PC-9 (cell line): ENCODE measurements around the gene TNIK. TPM values are rescaled to one million over a fixed set of nuclear protein-coding genes. Genes with fewer than 3 reads are reported as not detected.

ENCODE experiments used
- BruUV-seq: library from RNA; stranded (reverse); fragments of 400-500 nt; replicated peaks from 2 replicates; lab custom pipeline; 2021; lab: Mats Ljungman, UMichigan
- CTCF ChIA-PET: fragments of 300-600 bp; sonication (Branson Sonifier 250); formaldehyde crosslinking; loops from one replicate; lab custom pipeline; 2022; ENCODE audit warnings: antibody characterized with exemption; lab: Charles Lee
- POLR2A ChIA-PET: fragments of 300-600 bp; sonication (Branson Sonifier 250); formaldehyde crosslinking; loops from one replicate; lab custom pipeline; 2022; ENCODE audit warnings: antibody characterized with exemption; ENCODE audit not compliant: unreplicated experiment; lab: Charles Lee
- DNase-seq, 2 experiments: peaks; one replicate each; pipeline versions ENCODE4 v3.0.0 to v3.0.0-alpha.2; 2015 to 2022; ENCODE audit warnings: mixed read lengths in 1 of 2
- H2AFZ ChIP-seq: fragments of 200-600 bp; sonication (generic); 2 replicates; pipeline ENCODE4 v1.8.1; 2017; ENCODE audit warnings: antibody characterized with exemption
- H3F3A ChIP-seq: fragments of 200-600 bp; sonication (generic); 2 replicates; pipeline ENCODE4 v1.8.1; 2017; ENCODE audit warnings: antibody characterized with exemption, mild to moderate bottlenecking, low read depth; ENCODE audit not compliant: insufficient read depth
- H3K27ac ChIP-seq: fragments of 200-600 bp; sonication (generic); 2 replicates; pipeline ENCODE4 v1.6.1; 2016; ENCODE audit warnings: mixed run types
- H3K27me3 ChIP-seq: fragments of 200-600 bp; sonication (generic); 2 replicates; pipeline ENCODE4 v1.6.1; 2016; ENCODE audit warnings: low read depth, mixed run types; ENCODE audit not compliant: insufficient read depth
- H3K36me3 ChIP-seq: fragments of 200-600 bp; sonication (generic); 2 replicates; pipeline ENCODE4 v1.6.1; 2016; ENCODE audit warnings: low read depth, mixed run types
- H3K4me1 ChIP-seq: fragments of 200-600 bp; sonication (generic); replicated peaks from 2 replicates; pipeline ENCODE4 v1.6.1; 2016; ENCODE audit warnings: mixed run types; ENCODE audit not compliant: insufficient read depth
- H3K4me2 ChIP-seq: fragments of 200-600 bp; sonication (generic); 2 replicates; pipeline ENCODE4 v1.6.1; 2017; ENCODE audit warnings: mixed run types
- H3K4me3 ChIP-seq: fragments of 200-600 bp; sonication (generic); 2 replicates; pipeline ENCODE4 v1.6.1; 2016; ENCODE audit warnings: mixed run types
- H3K79me2 ChIP-seq: fragments of 200-600 bp; sonication (generic); 2 replicates; pipeline ENCODE4 v1.6.1; 2017; ENCODE audit warnings: low read depth, mixed run types
- H3K9me2 ChIP-seq: fragments of 200-600 bp; sonication (generic); 2 replicates; pipeline ENCODE4 v1.8.1; 2017; ENCODE audit warnings: mild to moderate bottlenecking; ENCODE audit not compliant: insufficient read depth
- H3K9me3 ChIP-seq: fragments of 200-600 bp; sonication (generic); 2 replicates; pipeline ENCODE4 v1.8.1; 2016; ENCODE audit warnings: low read depth; ENCODE audit not compliant: insufficient read depth
- H4K20me1 ChIP-seq: fragments of 200-600 bp; sonication (generic); 2 replicates; pipeline ENCODE4 v1.8.1; 2017; ENCODE audit not compliant: insufficient read depth
- EZH2 ChIP-seq: fragments of 200-600 bp; sonication (generic); IDR thresholded peaks from 2 replicates; pipeline ENCODE4 v1.8.0; 2017; ENCODE audit warnings: antibody characterized with exemption, low read depth
- intact Hi-C: fragments of 100-400 bp; cut with micrococcal nuclease; formaldehyde crosslinking; loops from one replicate; pipeline ENCODE4 v1.10.0; 2022; ENCODE audit not compliant: unreplicated experiment
- total RNA-seq: library from RNA; stranded (reverse); gene quantifications from 2 replicates; pipeline ENCODE4 v1.2.3, GENCODE V29; 2021
- TF ChIP-seq, protein P1 (sequence below): fragments of 200-600 bp; sonication (generic); conservative IDR thresholded peaks from 2 replicates; pipeline ENCODE4 v1.6.1; 2017; ENCODE audit warnings: mixed run types, antibody characterized with exemption, mild to moderate bottlenecking, moderate library complexity

TNIK gene
- total RNA-seq, 1 experiment from 2014 or later: 30.7 TPM

DNA sequence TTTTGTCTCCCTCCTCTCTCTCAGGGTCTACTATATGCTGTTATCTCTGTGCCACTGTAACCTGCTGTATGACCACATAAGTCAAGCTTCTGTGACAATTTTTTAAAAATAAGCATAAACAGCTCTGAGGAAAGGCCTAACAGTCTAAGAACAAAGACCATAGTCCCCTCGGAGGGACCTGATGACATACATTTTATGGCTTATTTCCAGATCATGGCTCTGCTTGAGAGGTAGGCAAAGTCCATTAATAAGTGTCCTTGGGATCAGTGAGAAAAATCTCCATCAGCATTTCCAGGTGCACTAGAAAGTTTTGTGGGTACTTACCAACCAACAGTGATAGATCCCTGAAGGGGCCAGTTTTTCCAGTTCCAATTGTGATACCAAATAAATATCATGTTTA lies 123.8 kb downstream of the TNIK start:
- Histone ChIP-seq H4K20me1 (no peaks in the 10 kb centered on the region), H3K4me2 (no peak overlapping the region), H3K9me2 (no peaks in the 10 kb centered on the region), H3K4me3 (no peak overlapping the region), H3K27ac (no peak overlapping the region), H3K79me2 (no peaks in the 10 kb centered on the region), H3K27me3 (no peaks in the 10 kb centered on the region), H3K36me3 (no peaks in the 10 kb centered on the region), H3F3A (no peaks in the 10 kb centered on the region), H3K9me3 (no peaks in the 10 kb centered on the region), H2AFZ (no peak overlapping the region), H3K4me1 (no peaks in the 10 kb centered on the region)
- TF ChIP-seq, protein P1, sequence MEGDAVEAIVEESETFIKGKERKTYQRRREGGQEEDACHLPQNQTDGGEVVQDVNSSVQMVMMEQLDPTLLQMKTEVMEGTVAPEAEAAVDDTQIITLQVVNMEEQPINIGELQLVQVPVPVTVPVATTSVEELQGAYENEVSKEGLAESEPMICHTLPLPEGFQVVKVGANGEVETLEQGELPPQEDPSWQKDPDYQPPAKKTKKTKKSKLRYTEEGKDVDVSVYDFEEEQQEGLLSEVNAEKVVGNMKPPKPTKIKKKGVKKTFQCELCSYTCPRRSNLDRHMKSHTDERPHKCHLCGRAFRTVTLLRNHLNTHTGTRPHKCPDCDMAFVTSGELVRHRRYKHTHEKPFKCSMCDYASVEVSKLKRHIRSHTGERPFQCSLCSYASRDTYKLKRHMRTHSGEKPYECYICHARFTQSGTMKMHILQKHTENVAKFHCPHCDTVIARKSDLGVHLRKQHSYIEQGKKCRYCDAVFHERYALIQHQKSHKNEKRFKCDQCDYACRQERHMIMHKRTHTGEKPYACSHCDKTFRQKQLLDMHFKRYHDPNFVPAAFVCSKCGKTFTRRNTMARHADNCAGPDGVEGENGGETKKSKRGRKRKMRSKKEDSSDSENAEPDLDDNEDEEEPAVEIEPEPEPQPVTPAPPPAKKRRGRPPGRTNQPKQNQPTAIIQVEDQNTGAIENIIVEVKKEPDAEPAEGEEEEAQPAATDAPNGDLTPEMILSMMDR: no peak
- TF ChIP-seq EZH2: no peak
- intact Hi-C loops: no loop called here
- POLR2A ChIA-PET: no interaction called here
- CTCF ChIA-PET: interaction anchor here (0.6 kb wide), 1 partner anchor 210 kb away, joined by 3 read pairs; no protein-coding TSS in a partner anchor
- no peak for DNase-seq
- BruUV-seq: no TSS peak

DNA sequence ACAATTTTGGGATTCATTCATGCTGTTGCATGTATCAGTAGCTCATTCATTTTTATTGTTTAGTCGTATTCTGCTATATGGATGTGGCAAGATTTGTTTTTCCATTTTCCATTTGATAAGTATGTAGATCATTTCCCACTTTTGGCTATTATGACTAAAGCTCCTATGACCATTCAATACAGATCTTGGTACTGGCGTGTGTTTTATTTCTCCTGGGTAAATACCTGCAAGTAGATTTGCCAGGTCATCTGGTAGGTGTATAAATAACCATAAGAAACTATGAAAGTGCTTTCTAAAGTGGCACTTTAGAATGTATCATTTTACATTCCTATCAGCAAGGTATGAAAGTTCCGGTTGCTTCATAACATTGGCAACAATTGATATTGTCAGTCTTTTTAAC lies 124.6 kb downstream of the TNIK start:
- H3K79me2 ChIP-seq: 0 out of 2 replicates have a peak, but pooled peaks cover 4% of the 10 kb centered on the region
- no peaks in the 10 kb centered on the region for H3K27me3 ChIP-seq
- no peak overlapping the region for H2AFZ ChIP-seq
- no peaks in the 10 kb centered on the region for H3F3A ChIP-seq
- TF ChIP-seq, protein P1: no peak
- TF ChIP-seq EZH2: no peak
- no peaks in the 10 kb centered on the region for H3K4me1 ChIP-seq
- intact Hi-C loops: no loop called here
- ChIA-PET POLR2A (no interaction called here), CTCF (no interaction called here)
- no peak overlapping the region for H3K27ac ChIP-seq
- no peaks in the 10 kb centered on the region for H3K9me2 ChIP-seq
- H4K20me1 ChIP-seq: no peaks in the 10 kb centered on the region
- no peak for DNase-seq
- H3K4me2 ChIP-seq: no peak overlapping the region
- BruUV-seq: no TSS peak
- H3K4me3 ChIP-seq: no peak overlapping the region
- no peaks in the 10 kb centered on the region for H3K36me3 ChIP-seq
- H3K9me3 ChIP-seq: no peaks in the 10 kb centered on the region

DNA sequence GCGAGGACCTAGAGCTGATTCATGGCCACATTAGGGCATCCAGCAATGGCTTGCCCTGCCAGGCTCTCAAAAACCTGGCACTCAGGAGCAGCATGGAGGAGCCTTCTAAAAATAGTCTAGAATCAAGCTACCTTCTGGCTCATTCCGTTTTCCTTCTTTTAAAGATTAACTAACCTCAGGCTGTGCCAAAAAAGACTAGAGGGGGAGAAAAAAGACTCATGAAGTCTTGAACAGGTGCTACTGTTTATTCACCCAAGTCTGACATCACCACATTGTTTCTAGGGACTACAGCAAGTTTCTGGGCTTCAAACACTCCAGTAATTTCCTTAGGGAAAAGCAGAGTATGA lies 125.8 kb downstream of the TNIK start:
- POLR2A ChIA-PET: no interaction called here
- H3K4me2 ChIP-seq: no peak overlapping the region

More for the DNA sequence above, 125.8 kb downstream of the TNIK start:
- DNase-seq: no peak
- no peak overlapping the region for H2AFZ ChIP-seq
- no peaks in the 10 kb centered on the region for H3K9me2 ChIP-seq
- CTCF ChIA-PET: no interaction called here
- no peak overlapping the region for H3K4me3 ChIP-seq
- BruUV-seq: no TSS peak
- peaks cover 2% of the 10 kb centered on the region; the same call in 1 of the 2 replicates for H3K4me1 ChIP-seq
- H3K79me2 ChIP-seq: 0 out of 2 replicates have a peak, but pooled peaks cover 5% of the 10 kb centered on the region
- no peaks in the 10 kb centered on the region for H4K20me1 ChIP-seq
- intact Hi-C loops: no loop called here
- H3K9me3 ChIP-seq: no peaks in the 10 kb centered on the region
- H3K27ac ChIP-seq: no peak overlapping the region
- TF ChIP-seq, protein P1: no peak
- TF ChIP-seq EZH2: no peak
- no peaks in the 10 kb centered on the region for H3K36me3 ChIP-seq
- no peaks in the 10 kb centered on the region for H3K27me3 ChIP-seq
- peaks cover 4% of the 10 kb centered on the region; the same call in 1 of the 2 replicates for H3F3A ChIP-seq
